NCI-H345 treated with DMSO at 0.1 percent for 48 hours (cell line): ENCODE measurements around the gene MATCAP1.
A peak's percentile ranks its signal among the peaks of the same experiment; 100 is the strongest.

Experiments used
- DNase-seq: peaks from one replicate; lab custom pipeline; 2025; ENCODE audit not compliant: unreplicated experiment; lab: John Stamatoyannopoulos, UW

MATCAP1 gene

GRCh38 chr16:67208154-67208896 lies 24.6 kb upstream of the MATCAP1 start:
- DNase-seq, result no peak

- DNase-seq, result no peak
Measured at GRCh38 chr16:67207249-67208091, 23.7 kb upstream of the MATCAP1 start.

- no peak for DNase-seq
Measured at GRCh38 chr16:67206838-67207248, 23.1 kb upstream of the MATCAP1 start.

GRCh38 chr16:67206129-67206837 lies 22.5 kb upstream of the MATCAP1 start:
- no peak for DNase-seq

- no peak for DNase-seq
Measured at GRCh38 chr16:67204076-67204475, 20.3 kb upstream of the MATCAP1 start.

- no peak for DNase-seq
Measured at GRCh38 chr16:67202956-67203493, 19.3 kb upstream of the MATCAP1 start.

GRCh38 chr16:67202426-67202825 lies 18.7 kb upstream of the MATCAP1 start:
- DNase-seq, result no peak

GRCh38 chr16:67201411-67202345 lies 17.9 kb upstream of the MATCAP1 start:
- no peak for DNase-seq

GRCh38 chr16:67200491-67200890 lies 16.7 kb upstream of the MATCAP1 start:
- no peak for DNase-seq

GRCh38 chr16:67199808-67200198 lies 16.0 kb upstream of the MATCAP1 start:
- no peak for DNase-seq

GRCh38 chr16:67199011-67199807 lies 15.4 kb upstream of the MATCAP1 start, which contains the start of gene ELMO3:
TSS of gene ELMO3 (plus strand) at chr16:67199131. CDS start at chr16:67199327, 196 bp downstream.
- peak; percentile 17 for DNase-seq

GRCh38 chr16:67198238-67198734 lies 14.5 kb upstream of the MATCAP1 start:
- DNase-seq, result no peak

GRCh38 chr16:67197704-67198103 lies 13.9 kb upstream of the MATCAP1 start:
- no peak for DNase-seq

- DNase-seq, result no peak
Measured at GRCh38 chr16:67196881-67197280, 13.1 kb upstream of the MATCAP1 start.

- DNase-seq, result no peak
Measured at GRCh38 chr16:67195676-67196075, 11.9 kb upstream of the MATCAP1 start.

GRCh38 chr16:67194260-67194659 lies 10.5 kb upstream of the MATCAP1 start:
- no peak for DNase-seq

GRCh38 chr16:67193536-67193935 lies 9.8 kb upstream of the MATCAP1 start:
- DNase-seq, result no peak

GRCh38 chr16:67192781-67193361 lies 9.1 kb upstream of the MATCAP1 start:
- no peak for DNase-seq
